CD14-positive monocyte (primary cell): Measurements from ENCODE around the gene RANBP10. TPM values are rescaled to one million over a fixed set of nuclear protein-coding genes. Genes with fewer than 3 reads are reported as not detected.

Experiments used
- DNase-seq, 3 donors: peaks; one replicate each; pipeline ENCODE4 v3.0.0-alpha.2; 2011 to 2022
- H2AFZ ChIP-seq: 2 replicates; pipeline ENCODE4 v1.6.0; 2012; ENCODE audit warnings: mild to moderate bottlenecking, low read depth, low read length, inconsistent platforms; ENCODE audit not compliant: insufficient read depth, poor library complexity, severe bottlenecking
- H3K27ac ChIP-seq, 2 donors: 1 replicate in 1 of 2; 2 replicates in 1 of 2; pipeline ENCODE4 v1.5.1; 2012 to 2013; ENCODE audit warnings: low read length in 2 of 2, control low read depth in 1 of 2, inconsistent platforms in 1 of 2, low read depth in 1 of 2, mild to moderate bottlenecking in 1 of 2
- H3K27me3 ChIP-seq, 2 donors: one replicate each; pipeline versions ENCODE4 v1.6.0 to v1.6.1; 2011 to 2013; ENCODE audit warnings: low read length in 2 of 2; ENCODE audit not compliant: control insufficient read depth in 2 of 2, insufficient read depth in 2 of 2
- H3K36me3 ChIP-seq, 2 donors: replicated peaks in 1 of 2; 1 replicate in 1 of 2; 2 replicates in 1 of 2; pipeline versions ENCODE4 v1.5.1 to v1.6.1; 2012 to 2013; ENCODE audit warnings: low read length in 2 of 2, control low read depth in 1 of 2, inconsistent platforms in 1 of 2, mild to moderate bottlenecking in 1 of 2; ENCODE audit not compliant: insufficient read depth in 2 of 2, control insufficient read depth in 1 of 2
- H3K4me1 ChIP-seq, 2 donors: 1 replicate in 1 of 2; 2 replicates in 1 of 2; pipeline versions ENCODE4 v1.5.1 to v1.6.1; 2012 to 2013; ENCODE audit warnings: low read length in 2 of 2, control low read depth in 1 of 2, inconsistent platforms in 1 of 2, mild to moderate bottlenecking in 1 of 2, moderate library complexity in 1 of 2; ENCODE audit not compliant: insufficient read depth in 2 of 2, control insufficient read depth in 1 of 2
- H3K4me2 ChIP-seq: replicated peaks from 2 replicates; pipeline ENCODE3; 2012; ENCODE audit warnings: low read length, moderate library complexity, mild to moderate bottlenecking; ENCODE audit not compliant: poor library complexity, severe bottlenecking; ENCODE audit errors: extremely low read depth
- H3K4me3 ChIP-seq, 3 experiments: fragments of 200-600 bp in 1 of 3; sonication (generic) in 1 of 3; replicated peaks in 1 of 3; 1 replicate in 2 of 3; 2 replicates in 1 of 3; pipeline ENCODE4 v1.5.1; 2011 to 2013; ENCODE audit warnings: low read length in 3 of 3, mild to moderate bottlenecking in 3 of 3, control low read depth in 2 of 3, low read depth in 2 of 3, inconsistent platforms in 1 of 3, moderate library complexity in 1 of 3
- H3K79me2 ChIP-seq: 2 replicates; pipeline ENCODE4 v1.6.0; 2012; ENCODE audit warnings: mild to moderate bottlenecking, control low read depth, inconsistent platforms, low read length, moderate library complexity; ENCODE audit not compliant: insufficient read depth
- H3K9ac ChIP-seq: 2 replicates; pipeline ENCODE4 v1.6.0; 2017; ENCODE audit warnings: low read length, mild to moderate bottlenecking; ENCODE audit not compliant: insufficient read depth, poor library complexity, severe bottlenecking
- H3K9me3 ChIP-seq, 2 donors: replicated peaks in 1 of 2; 1 replicate in 1 of 2; 2 replicates in 1 of 2; pipeline versions ENCODE4 v1.5.1 to v1.6.1; 2012 to 2013; ENCODE audit warnings: low read length in 2 of 2, control low read depth in 1 of 2; ENCODE audit not compliant: control insufficient read depth in 1 of 2, insufficient read depth in 1 of 2
- H4K20me1 ChIP-seq: 2 replicates; pipeline ENCODE4 v1.6.0; 2012; ENCODE audit warnings: mild to moderate bottlenecking, low read length, control low read depth, moderate library complexity; ENCODE audit not compliant: insufficient read depth
- H3K27ac Mint-ChIP-seq, 7 donors: one replicate each; pipeline ENCODE4 v1.8.0; 2020; ENCODE audit warnings: mild to moderate bottlenecking in 7 of 7, mixed read lengths in 7 of 7, moderate library complexity in 6 of 7, inconsistent platforms in 2 of 7
- H3K27me3 Mint-ChIP-seq, 3 donors: one replicate each; pipeline ENCODE4 v1.8.0; 2021 to 2022; ENCODE audit warnings: low read depth in 3 of 3, mild to moderate bottlenecking in 3 of 3, mixed read lengths in 3 of 3, moderate library complexity in 3 of 3, inconsistent platforms in 1 of 3
- H3K36me3 Mint-ChIP-seq, 2 donors: one replicate each; pipeline ENCODE4 v1.8.0; 2020; ENCODE audit warnings: mixed read lengths in 2 of 2, inconsistent platforms in 1 of 2, mild to moderate bottlenecking in 1 of 2
- H3K4me1 Mint-ChIP-seq: one replicate; pipeline ENCODE4 v1.8.0; 2020; ENCODE audit warnings: mild to moderate bottlenecking, mixed read lengths
- H3K4me3 Mint-ChIP-seq, 2 donors: one replicate each; pipeline ENCODE4 v1.8.0; 2020; ENCODE audit warnings: mild to moderate bottlenecking in 2 of 2, mixed read lengths in 2 of 2, moderate library complexity in 1 of 2
- H3K9me3 Mint-ChIP-seq, 7 donors: one replicate each; pipeline ENCODE4 v1.8.0; 2020 to 2022; ENCODE audit warnings: mixed read lengths in 7 of 7, mild to moderate bottlenecking in 6 of 7, moderate library complexity in 6 of 7, inconsistent platforms in 2 of 7
- CTCF ChIP-seq: fragments of 200-600 bp; IDR thresholded peaks from one replicate; pipeline ENCODE4 v1.8.0; 2022; ENCODE audit warnings: antibody characterized with exemption, mild to moderate bottlenecking
- whole genome bisulfite sequencing: methylation state at CpG from one replicate; pipeline ENCODE4 v1.1.5; 2013; ENCODE audit warnings: missing lambda C conversion rate; ENCODE audit not compliant: insufficient coverage; 5-methylcytosine and 5-hydroxymethylcytosine counted together
- intact Hi-C, 2 donors: fragments of 100-400 bp; cut with micrococcal nuclease; formaldehyde crosslinking; loops; one replicate each; pipeline versions ENCODE4 v1.15.0 to v1.15.1; 2023
- polyA plus RNA-seq, 3 donors: library from polyadenylated mRNA; depleted of rRNA in 1 of 3; unstranded in 2 of 3; stranded (reverse) in 1 of 3; fragments of 300-500 nt in 2 of 3; fragments of >200 nt in 1 of 3; fragmentation: Illumina TruSeq in 2 of 3; gene quantifications; 1 replicate in 2 of 3; 2 replicates in 1 of 3; pipeline ENCODE4 v1.2.3, GENCODE V29; 2012 to 2021

Gene RANBP10
- polyA plus RNA-seq, 3 donors = 6.4 to 16.7 (median 6.6) TPM

DNA sequence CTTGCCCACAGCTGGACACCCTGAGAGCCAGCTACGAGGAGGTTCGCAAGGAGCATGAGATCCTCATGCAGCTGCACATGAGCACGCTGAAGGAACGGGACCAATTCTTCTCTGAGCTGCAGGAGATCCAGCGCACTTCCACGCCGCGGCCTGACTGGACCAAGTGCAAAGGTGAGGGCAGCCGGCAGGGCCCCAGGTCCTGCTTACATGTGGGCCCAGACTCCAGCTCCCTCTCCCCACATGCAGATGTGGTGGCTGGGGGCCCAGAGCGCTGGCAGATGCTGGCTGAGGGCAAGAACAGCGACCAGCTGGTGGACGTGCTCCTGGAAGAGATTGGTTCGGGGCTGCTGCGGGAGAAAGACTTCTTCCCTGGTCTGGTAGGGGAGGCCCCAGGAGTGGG, 19.5 kb upstream of the RANBP10 start:
- Mint-ChIP-seq H3K27ac (peak overlapping the region in 1 of 7 donors; percentile 6), H3K9me3 (no peaks in the 10 kb centered on the region), H3K4me3 (no peak overlapping the region), H3K27me3 (peaks cover 0 to 2% (median 0%) of the 10 kb centered on the region in 3 donors), H3K4me1 (no peaks in the 10 kb centered on the region), H3K36me3 (peaks cover 33 to 47% of the 10 kb centered on the region in 2 donors)
- no peak for TF ChIP-seq CTCF
- intact Hi-C loops = loop anchor here in 1 of 2 donors (10.0 kb wide), 1 partner anchor 239 kb away; no protein-coding TSS in a partner anchor
- no peaks in the 10 kb centered on the region for H3K9me3 ChIP-seq
- H3K4me2 ChIP-seq = no peak overlapping the region
- no peaks in the 10 kb centered on the region for H3K4me1 ChIP-seq
- no peak overlapping the region for H2AFZ ChIP-seq
- H3K36me3 ChIP-seq = peaks cover 42 to 51% of the 10 kb centered on the region in 2 donors
- no peak overlapping the region for H3K4me3 ChIP-seq
- H3K27ac ChIP-seq = no peak overlapping the region
- no peaks in the 10 kb centered on the region for H3K79me2 ChIP-seq
- H3K9ac ChIP-seq = no peak overlapping the region
- no peaks in the 10 kb centered on the region for H3K27me3 ChIP-seq
- no peaks in the 10 kb centered on the region for H4K20me1 ChIP-seq
- no peak for DNase-seq
- WGBS = 95% methylated on average over 12 of the region's 14 CpGs

DNA sequence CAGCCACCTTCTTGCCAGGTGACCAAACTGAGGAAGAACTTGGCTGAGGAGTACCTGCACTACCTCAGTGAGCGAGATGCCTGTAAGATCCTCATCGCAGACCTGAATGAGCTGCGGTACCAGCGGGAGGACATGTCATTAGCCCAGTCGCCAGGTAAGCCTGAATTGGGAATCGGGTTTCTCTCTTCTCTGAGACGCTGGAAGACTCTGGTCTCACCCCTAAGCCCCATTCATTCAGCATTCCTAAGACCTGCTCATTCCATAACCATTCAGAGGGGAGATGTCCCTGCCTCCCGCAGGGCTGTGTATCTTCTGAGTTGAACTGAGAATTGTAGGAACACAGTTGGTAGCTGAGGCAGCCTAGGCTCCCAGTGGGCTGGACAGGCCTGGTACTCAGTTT, 18.8 kb upstream of the RANBP10 start:
- Histone ChIP-seq H3K9me3 (no peaks in the 10 kb centered on the region), H2AFZ (no peak overlapping the region), H3K27me3 (no peaks in the 10 kb centered on the region), H3K79me2 (no peaks in the 10 kb centered on the region), H4K20me1 (no peaks in the 10 kb centered on the region), H3K4me1 (no peaks in the 10 kb centered on the region), H3K27ac (no peak overlapping the region), H3K9ac (no peak overlapping the region), H3K36me3 (peaks cover 34 to 43% of the 10 kb centered on the region in 2 donors), H3K4me2 (no peak overlapping the region), H3K4me3 (no peak overlapping the region)
- TF ChIP-seq CTCF = no peak
- intact Hi-C loops = loop anchor here in 1 of 2 donors (10.0 kb wide), 1 partner anchor 240 kb away; no protein-coding TSS in a partner anchor
- peak overlapping the region in 2 of 7 donors; percentile 21 to 51 for H3K27ac Mint-ChIP-seq
- peaks cover 25 to 39% of the 10 kb centered on the region in 2 donors for H3K36me3 Mint-ChIP-seq
- no peak overlapping the region for H3K4me3 Mint-ChIP-seq
- no peaks in the 10 kb centered on the region for H3K4me1 Mint-ChIP-seq
- 97% methylated on average over 7 of the region's 8 CpGs for WGBS
- no peak for DNase-seq
- no peaks in the 10 kb centered on the region for H3K27me3 Mint-ChIP-seq
- no peaks in the 10 kb centered on the region for H3K9me3 Mint-ChIP-seq
